Measurements from ENCODE around the gene OTOF. TPM values are rescaled to one million over a fixed set of nuclear protein-coding genes. Genes with fewer than 3 reads are reported as not detected.

OTOF gene
- total RNA-seq, 1 experiment from 2014 or later, result 0.26 TPM

DNA sequence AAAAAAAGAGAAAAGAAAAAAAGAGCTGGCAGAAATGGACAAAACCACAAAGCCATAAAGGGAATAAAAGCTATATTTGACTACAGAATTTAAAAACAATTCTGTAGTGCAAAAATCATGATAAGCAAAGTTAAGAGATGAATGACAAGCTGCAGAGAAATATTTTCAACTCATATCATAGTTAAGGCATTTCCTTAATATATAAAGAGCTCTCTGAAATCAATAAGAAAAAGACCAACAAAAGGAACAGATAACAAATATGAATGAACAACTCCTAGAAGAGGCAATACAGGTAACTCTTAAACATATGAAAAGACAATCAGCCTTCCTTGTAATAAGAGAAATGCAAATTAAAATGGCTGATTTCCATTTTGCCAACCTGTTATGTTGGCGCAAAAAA lies 26.2 kb downstream of the OTOF start (continued):
- TF ChIP-seq, protein P1, sequence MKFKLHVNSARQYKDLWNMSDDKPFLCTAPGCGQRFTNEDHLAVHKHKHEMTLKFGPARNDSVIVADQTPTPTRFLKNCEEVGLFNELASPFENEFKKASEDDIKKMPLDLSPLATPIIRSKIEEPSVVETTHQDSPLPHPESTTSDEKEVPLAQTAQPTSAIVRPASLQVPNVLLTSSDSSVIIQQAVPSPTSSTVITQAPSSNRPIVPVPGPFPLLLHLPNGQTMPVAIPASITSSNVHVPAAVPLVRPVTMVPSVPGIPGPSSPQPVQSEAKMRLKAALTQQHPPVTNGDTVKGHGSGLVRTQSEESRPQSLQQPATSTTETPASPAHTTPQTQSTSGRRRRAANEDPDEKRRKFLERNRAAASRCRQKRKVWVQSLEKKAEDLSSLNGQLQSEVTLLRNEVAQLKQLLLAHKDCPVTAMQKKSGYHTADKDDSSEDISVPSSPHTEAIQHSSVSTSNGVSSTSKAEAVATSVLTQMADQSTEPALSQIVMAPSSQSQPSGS (CRISPR knock-in tag; IDR thresholded peaks at IDR 0.05; ENCODE audit: borderline replicate concordance, low read depth), result no peak
- no peak for TF ChIP-seq ZNF219 (CRISPR knock-in tag; IDR thresholded peaks at IDR 0.05; ENCODE audit: borderline replicate concordance)
- TF ChIP-seq RELA (CRISPR knock-in tag; IDR thresholded peaks at IDR 0.05; ENCODE audit: borderline replicate concordance), result no peak
- no peak for TF ChIP-seq NFE2L1 (CRISPR knock-in tag; IDR thresholded peaks at IDR 0.05)

DNA sequence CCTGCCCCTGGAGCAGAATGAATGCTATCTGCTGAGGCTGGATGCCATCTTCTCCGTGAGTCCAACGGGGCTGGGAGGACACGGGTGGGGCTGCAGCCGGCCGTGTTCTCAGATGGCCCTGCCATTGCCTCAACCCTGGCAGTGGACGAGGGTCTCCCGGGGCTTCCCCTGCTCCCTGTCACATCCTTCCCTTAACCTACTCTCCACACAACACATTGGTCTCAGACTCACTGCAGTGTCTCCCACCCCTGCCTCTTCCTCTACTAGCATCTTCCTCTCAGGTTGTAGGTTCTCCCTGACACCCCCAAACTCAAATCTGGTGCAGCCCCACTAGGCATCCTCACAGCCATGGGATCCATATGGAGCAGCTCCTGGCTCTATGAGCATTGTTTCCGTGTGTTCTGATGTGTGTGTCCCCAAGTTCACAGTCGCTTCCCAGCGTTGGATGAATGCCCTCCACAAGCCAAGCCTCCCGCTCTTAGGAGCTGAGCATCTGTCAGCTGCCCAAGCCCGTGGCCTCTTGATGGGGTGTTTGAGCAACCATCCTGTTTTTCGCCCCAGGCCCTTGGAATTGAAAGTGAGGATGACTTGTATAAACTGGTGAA lies 27.8 kb downstream of the OTOF start:
- no peak overlapping the region for H3K27ac Mint-ChIP-seq
- no peaks in the 10 kb centered on the region for H3K27me3 Mint-ChIP-seq (ENCODE audit: low read depth)
- no peaks in the 10 kb centered on the region for H3K36me3 Mint-ChIP-seq
- ChIA-PET POLR2A (no interaction called here), CTCF (interaction anchor here (0.6 kb wide), 1 partner anchor 186 kb away, joined by 4 read pairs; no protein-coding TSS in a partner anchor)
- ATAC-seq, result no peak
- H3K9me3 Mint-ChIP-seq, result peaks cover 7% of the 10 kb centered on the region
- no peaks in the 10 kb centered on the region for H3K4me1 Mint-ChIP-seq
- TF ChIP-seq FOXK1 (CRISPR knock-in tag; IDR thresholded peaks at IDR 0.05) (no peak), ETV6 (CRISPR knock-in tag; IDR thresholded peaks at IDR 0.05) (no peak), SMAD3 (CRISPR knock-in tag; IDR thresholded peaks at IDR 0.05; ENCODE audit: borderline replicate concordance) (no peak), TCF7 (CRISPR knock-in tag; IDR thresholded peaks at IDR 0.05; ENCODE audit: low read depth) (no peak), CBFB (CRISPR knock-in tag; IDR thresholded peaks at IDR 0.05; ENCODE audit: low read depth) (no peak), ZNF671 (CRISPR knock-in tag; IDR thresholded peaks at IDR 0.05) (no peak), EMX1 (CRISPR knock-in tag; IDR thresholded peaks at IDR 0.05) (no peak), NR3C1 (CRISPR knock-in tag; conservative IDR thresholded peaks at IDR 0.05; ENCODE audit: low read depth) (no peak), MXD4 (CRISPR knock-in tag; IDR thresholded peaks at IDR 0.05; ENCODE audit: borderline replicate concordance) (no peak), GTF2I (CRISPR knock-in tag; conservative IDR thresholded peaks at IDR 0.05) (no peak)
- TF ChIP-seq, protein P2, sequence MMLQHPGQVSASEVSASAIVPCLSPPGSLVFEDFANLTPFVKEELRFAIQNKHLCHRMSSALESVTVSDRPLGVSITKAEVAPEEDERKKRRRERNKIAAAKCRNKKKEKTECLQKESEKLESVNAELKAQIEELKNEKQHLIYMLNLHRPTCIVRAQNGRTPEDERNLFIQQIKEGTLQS (CRISPR knock-in tag; conservative IDR thresholded peaks at IDR 0.05), result no peak
- TF ChIP-seq, protein P3, sequence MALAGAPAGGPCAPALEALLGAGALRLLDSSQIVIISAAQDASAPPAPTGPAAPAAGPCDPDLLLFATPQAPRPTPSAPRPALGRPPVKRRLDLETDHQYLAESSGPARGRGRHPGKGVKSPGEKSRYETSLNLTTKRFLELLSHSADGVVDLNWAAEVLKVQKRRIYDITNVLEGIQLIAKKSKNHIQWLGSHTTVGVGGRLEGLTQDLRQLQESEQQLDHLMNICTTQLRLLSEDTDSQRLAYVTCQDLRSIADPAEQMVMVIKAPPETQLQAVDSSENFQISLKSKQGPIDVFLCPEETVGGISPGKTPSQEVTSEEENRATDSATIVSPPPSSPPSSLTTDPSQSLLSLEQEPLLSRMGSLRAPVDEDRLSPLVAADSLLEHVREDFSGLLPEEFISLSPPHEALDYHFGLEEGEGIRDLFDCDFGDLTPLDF (CRISPR knock-in tag; IDR thresholded peaks at IDR 0.05), result no peak
- TF ChIP-seq, protein P4, sequence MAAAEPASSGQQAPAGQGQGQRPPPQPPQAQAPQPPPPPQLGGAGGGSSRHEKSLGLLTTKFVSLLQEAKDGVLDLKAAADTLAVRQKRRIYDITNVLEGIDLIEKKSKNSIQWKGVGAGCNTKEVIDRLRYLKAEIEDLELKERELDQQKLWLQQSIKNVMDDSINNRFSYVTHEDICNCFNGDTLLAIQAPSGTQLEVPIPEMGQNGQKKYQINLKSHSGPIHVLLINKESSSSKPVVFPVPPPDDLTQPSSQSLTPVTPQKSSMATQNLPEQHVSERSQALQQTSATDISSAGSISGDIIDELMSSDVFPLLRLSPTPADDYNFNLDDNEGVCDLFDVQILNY (CRISPR knock-in tag; IDR thresholded peaks at IDR 0.05), result no peak
- DNase-seq (ENCODE audit: low spot score), result no peak
- H3K4me3 Mint-ChIP-seq, result no peak overlapping the region

DNA sequence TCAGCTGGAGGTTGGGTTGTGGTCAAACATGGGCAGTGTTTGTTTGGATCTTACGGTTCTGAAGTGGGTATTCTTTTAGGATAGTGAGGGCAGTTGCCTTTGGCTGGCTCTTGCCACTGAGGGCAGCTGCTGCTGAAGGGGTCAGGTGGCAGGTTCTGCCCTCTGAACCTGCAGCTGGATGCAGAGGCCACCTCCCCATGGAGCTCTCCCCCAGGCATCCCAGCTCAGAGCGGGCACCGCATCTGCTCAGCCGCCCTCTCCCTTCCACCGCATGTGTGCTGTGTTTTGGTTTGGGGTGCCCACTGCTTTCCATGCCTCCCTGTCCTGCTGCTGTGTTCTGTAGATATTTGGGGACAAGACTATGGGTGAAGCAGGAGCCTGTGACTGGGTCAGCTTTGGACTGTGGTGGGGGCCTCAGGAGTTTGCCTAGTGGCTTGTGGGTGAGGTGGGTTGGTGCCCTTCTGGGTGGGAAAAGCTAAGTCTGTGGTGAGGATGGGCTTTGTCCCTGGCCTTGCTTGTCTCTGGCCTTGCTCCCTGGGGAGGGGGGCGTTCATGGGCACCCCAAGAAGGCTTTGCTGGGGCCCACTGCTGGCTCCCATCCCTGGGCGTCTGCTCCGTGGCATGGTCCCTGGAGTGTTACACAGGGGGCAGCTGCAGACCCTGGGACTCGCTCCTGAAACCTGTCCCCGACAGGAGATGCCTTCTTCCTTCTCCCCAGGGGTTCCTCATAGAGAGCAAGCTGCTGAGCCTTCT lies 28.5 kb downstream of the OTOF start:
- no peaks in the 10 kb centered on the region for H3K36me3 Mint-ChIP-seq
- H3K27me3 Mint-ChIP-seq (ENCODE audit: low read depth), result no peaks in the 10 kb centered on the region
- POLR2A ChIA-PET, result no interaction called here
- no peak for DNase-seq (ENCODE audit: low spot score)
- H3K27ac Mint-ChIP-seq, result no peak overlapping the region
- H3K9me3 Mint-ChIP-seq, result peaks cover 7% of the 10 kb centered on the region
- H3K4me1 Mint-ChIP-seq, result no peaks in the 10 kb centered on the region
- CTCF ChIA-PET, result no interaction called here
- H3K4me3 Mint-ChIP-seq, result no peak overlapping the region
- ATAC-seq, result no peak
- TF ChIP-seq FOXJ3 (CRISPR knock-in tag; IDR thresholded peaks at IDR 0.05; ENCODE audit: borderline replicate concordance) (no peak), ZNF671 (CRISPR knock-in tag; IDR thresholded peaks at IDR 0.05) (no peak), EMX1 (CRISPR knock-in tag; IDR thresholded peaks at IDR 0.05) (no peak), NR2C2 (CRISPR knock-in tag; IDR thresholded peaks at IDR 0.05) (no peak), TP53 (CRISPR knock-in tag; IDR thresholded peaks at IDR 0.05) (no peak), ZBTB21 (CRISPR knock-in tag; IDR thresholded peaks at IDR 0.05; ENCODE audit: borderline replicate concordance) (no peak)
- TF ChIP-seq, protein P5, sequence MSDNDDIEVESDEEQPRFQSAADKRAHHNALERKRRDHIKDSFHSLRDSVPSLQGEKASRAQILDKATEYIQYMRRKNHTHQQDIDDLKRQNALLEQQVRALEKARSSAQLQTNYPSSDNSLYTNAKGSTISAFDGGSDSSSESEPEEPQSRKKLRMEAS (CRISPR knock-in tag; IDR thresholded peaks at IDR 0.05), result no peak
- TF ChIP-seq, protein P6, sequence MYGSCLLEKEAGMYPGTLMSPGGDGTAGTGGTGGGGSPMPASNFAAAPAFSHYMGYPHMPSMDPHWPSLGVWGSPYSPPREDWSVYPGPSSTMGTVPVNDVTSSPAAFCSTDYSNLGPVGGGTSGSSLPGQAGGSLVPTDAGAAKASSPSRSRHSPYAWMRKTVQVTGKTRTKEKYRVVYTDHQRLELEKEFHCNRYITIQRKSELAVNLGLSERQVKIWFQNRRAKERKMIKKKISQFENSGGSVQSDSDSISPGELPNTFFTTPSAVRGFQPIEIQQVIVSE (CRISPR knock-in tag; IDR thresholded peaks at IDR 0.05; ENCODE audit: borderline replicate concordance), result no peak
- TF ChIP-seq, protein P1 (CRISPR knock-in tag; IDR thresholded peaks at IDR 0.05; ENCODE audit: borderline replicate concordance, low read depth), result no peak
- TF ChIP-seq, protein P7, sequence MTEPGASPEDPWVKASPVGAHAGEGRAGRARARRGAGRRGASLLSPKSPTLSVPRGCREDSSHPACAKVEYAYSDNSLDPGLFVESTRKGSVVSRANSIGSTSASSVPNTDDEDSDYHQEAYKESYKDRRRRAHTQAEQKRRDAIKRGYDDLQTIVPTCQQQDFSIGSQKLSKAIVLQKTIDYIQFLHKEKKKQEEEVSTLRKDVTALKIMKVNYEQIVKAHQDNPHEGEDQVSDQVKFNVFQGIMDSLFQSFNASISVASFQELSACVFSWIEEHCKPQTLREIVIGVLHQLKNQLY (CRISPR knock-in tag; IDR thresholded peaks at IDR 0.05), result no peak
